Endothelial cell of umbilical vein (primary cell): ENCODE measurements around the gene SH3D19. TPM values are rescaled to one million over a fixed set of nuclear protein-coding genes. Genes with fewer than 3 reads are reported as not detected.

Experiments
- BruUV-seq: library from RNA; stranded (reverse); fragments of 400-500 nt; replicated peaks from 2 replicates; lab custom pipeline; 2021; lab: Mats Ljungman, UMichigan
- CTCF ChIA-PET: fragments of 300-600, 350-600 bp; sonication (Branson Sonifier 250); formaldehyde crosslinking; loops from one replicate; lab custom pipeline; 2021; ENCODE audit warnings: antibody characterized with exemption, inconsistent platforms; lab: Charles Lee
- POLR2A ChIA-PET: fragments of 300-600, 350-600 bp; sonication (Branson Sonifier 250); formaldehyde crosslinking; loops from one replicate; lab custom pipeline; 2021; ENCODE audit warnings: antibody characterized with exemption, inconsistent platforms; lab: Charles Lee
- DNase-seq: peaks from one replicate; pipeline ENCODE4 v3.0.0-alpha.2; 2011; ENCODE audit warnings: low read depth, low spot score
- FAIRE-seq: peaks from 2 replicates; lab custom pipeline; 2011; peaks lifted over from hg19 to GRCh38; lab: Jason Lieb, UNC
- H2AFZ ChIP-seq: 2 replicates; pipeline ENCODE4 v1.6.0; 2012; ENCODE audit warnings: low read depth, low read length, control low read depth, inconsistent platforms
- H3K27ac ChIP-seq: 2 replicates; pipeline ENCODE4 v1.5.1; 2011; ENCODE audit warnings: low read depth, mild to moderate bottlenecking, control low read depth, low read length, moderate library complexity; ENCODE audit not compliant: insufficient read depth
- H3K27me3 ChIP-seq, 2 experiments: 2 replicates each; pipeline versions ENCODE4 v1.6.0 to v1.6.1; 2011; ENCODE audit warnings: low read length in 2 of 2, mixed read lengths in 1 of 2; ENCODE audit not compliant: control insufficient read depth in 2 of 2, insufficient read depth in 2 of 2
- H3K36me3 ChIP-seq, 2 experiments: 2 replicates in 1 of 2; 3 replicates in 1 of 2; pipeline ENCODE4 v1.5.1; 2011; ENCODE audit warnings: low read length in 2 of 2, mild to moderate bottlenecking in 1 of 2, moderate library complexity in 1 of 2; ENCODE audit not compliant: control insufficient read depth in 2 of 2, insufficient read depth in 2 of 2; ENCODE audit errors: extremely low read depth in 1 of 2
- H3K4me1 ChIP-seq: 3 replicates; pipeline ENCODE4 v1.5.1; 2011; ENCODE audit warnings: mild to moderate bottlenecking, low read length; ENCODE audit not compliant: control insufficient read depth, insufficient read depth; ENCODE audit errors: extremely low read depth
- H3K4me2 ChIP-seq: 2 replicates; pipeline ENCODE4 v1.6.1; 2011; ENCODE audit warnings: low read length, control low read depth, mixed read lengths; ENCODE audit not compliant: insufficient read depth
- H3K4me3 ChIP-seq, 3 experiments: fragments of 200-600 bp in 1 of 3; sonication (generic), shearing (Covaris generic) in 1 of 3; replicated peaks in 1 of 3; 2 replicates each; pipeline ENCODE4 v1.5.1; 2011 to 2016; ENCODE audit warnings: control low read depth in 3 of 3, low read length in 3 of 3, mild to moderate bottlenecking in 2 of 3, inconsistent platforms in 1 of 3, low read depth in 1 of 3, moderate library complexity in 1 of 3; ENCODE audit not compliant: insufficient read depth in 1 of 3
- H3K79me2 ChIP-seq: 2 replicates; pipeline ENCODE4 v1.6.0; 2012; ENCODE audit warnings: low read length, inconsistent platforms; ENCODE audit not compliant: control insufficient read depth, insufficient read depth
- H3K9ac ChIP-seq: replicated peaks from 2 replicates; pipeline ENCODE3; 2011; ENCODE audit warnings: low read length, control low read depth; ENCODE audit not compliant: insufficient read depth; ENCODE audit errors: extremely low read depth
- H3K9me1 ChIP-seq: replicated peaks from 3 replicates; pipeline ENCODE4 v1.6.0; 2011; ENCODE audit warnings: mild to moderate bottlenecking, low read length; ENCODE audit not compliant: control insufficient read depth, insufficient read depth; ENCODE audit errors: extremely low read depth
- H3K9me3 ChIP-seq: replicated peaks from 2 replicates; pipeline ENCODE4 v1.5.1; 2012; ENCODE audit warnings: low read length, inconsistent platforms; ENCODE audit not compliant: control insufficient read depth, insufficient read depth
- H4K20me1 ChIP-seq: replicated peaks from 2 replicates; pipeline ENCODE3; 2011; ENCODE audit warnings: mild to moderate bottlenecking, low read length; ENCODE audit not compliant: control insufficient read depth, insufficient read depth; ENCODE audit errors: extremely low read depth
- CTCF ChIP-seq, 2 donors: IDR thresholded peaks; 1 replicate in 1 of 2; 2 replicates in 1 of 2; pipeline ENCODE4 v1.5.1; 2011; ENCODE audit warnings: low read length in 2 of 2, mild to moderate bottlenecking in 2 of 2, moderate library complexity in 2 of 2, control low read depth in 1 of 2, inconsistent platforms in 1 of 2, low read depth in 1 of 2; ENCODE audit not compliant: insufficient read depth in 1 of 2; ENCODE audit errors: extremely low read depth in 1 of 2
- EZH2 ChIP-seq: IDR thresholded peaks from 2 replicates; pipeline ENCODE4 v1.6.1; 2012; ENCODE audit warnings: borderline replicate concordance, low read depth, mild to moderate bottlenecking, moderate library complexity, low read length, inconsistent platforms; ENCODE audit not compliant: severe bottlenecking
- FOS ChIP-seq: IDR thresholded peaks from 2 replicates; pipeline ENCODE4 v1.6.1; 2011; ENCODE audit warnings: mild to moderate bottlenecking, low read length, moderate library complexity, borderline replicate concordance; ENCODE audit not compliant: insufficient read depth
- GATA2 ChIP-seq: IDR thresholded peaks from 2 replicates; pipeline ENCODE4 v1.7.0; 2011; ENCODE audit warnings: low read depth, mild to moderate bottlenecking, moderate library complexity, mixed read lengths, low read length; ENCODE audit not compliant: insufficient read length, insufficient read depth
- JUN ChIP-seq: IDR thresholded peaks from 2 replicates; pipeline ENCODE4 v1.6.1; 2011; ENCODE audit warnings: borderline replicate concordance, low read depth; ENCODE audit not compliant: insufficient read length, insufficient read depth
- MAX ChIP-seq: IDR thresholded peaks from 2 replicates; pipeline ENCODE4 v1.6.1; 2011; ENCODE audit not compliant: insufficient read depth, insufficient read length
- MYC ChIP-seq: IDR thresholded peaks from one replicate; pipeline ENCODE4 v1.6.1; 2011; ENCODE audit warnings: mild to moderate bottlenecking, low read depth, low read length
- POLR2A ChIP-seq: IDR thresholded peaks from 2 replicates; pipeline ENCODE4 v1.6.1; 2012; ENCODE audit warnings: low read depth, mild to moderate bottlenecking, control low read depth, low read length
- POLR2AphosphoS5 ChIP-seq: IDR thresholded peaks from 2 replicates; pipeline ENCODE4 v1.6.1; 2012; ENCODE audit warnings: low read depth, mild to moderate bottlenecking, control low read depth, low read length, moderate library complexity; ENCODE audit not compliant: insufficient read depth
- dilution Hi-C: fragments of 300-500 bp; cut with MboI; formaldehyde crosslinking; loops from one replicate; pipeline ENCODE4 v1.15.0; 2019; ENCODE audit warnings: low sequenced_read_pairs; ENCODE audit not compliant: extremely low pct_ligation_motif_present
- intact Hi-C: fragments of 100-400 bp; cut with micrococcal nuclease; formaldehyde crosslinking; loops from one replicate; pipeline ENCODE4 v1.10.0; 2022
- polyA plus RNA-seq, 4 experiments: library from polyadenylated mRNA; depleted of rRNA in 3 of 4; stranded (reverse) in 3 of 4; unstranded in 1 of 4; fragments of >200 nt; gene quantifications; 2 replicates each; pipeline versions ENCODE4 v1.2.1 to v1.2.3, GENCODE V29; 2011 to 2012; ENCODE audit warnings: missing spikeins in 1 of 4
- total RNA-seq: library from RNA; stranded (reverse); gene quantifications from 2 replicates; pipeline ENCODE4 v1.2.3, GENCODE V29; 2021

The SH3D19 gene
- total and polyA plus RNA-seq, 2 donors (not counting 3 experiments of a cell fraction or from before 2014, with no cell fraction given): 37.5 to 92.8 TPM

GRCh38 chr4:151356510-151356909 is 31.1 kb upstream of the SH3D19 start:
- Histone ChIP-seq H3K9ac (no peak overlapping the region), H3K4me1 (no peaks in the 10 kb centered on the region), H3K4me3 (no peak overlapping the region), H3K9me1 (no peaks in the 10 kb centered on the region), H4K20me1 (no peaks in the 10 kb centered on the region), H3K79me2 (no peaks in the 10 kb centered on the region), H3K27ac (no peak overlapping the region), H2AFZ (no peak overlapping the region), H3K36me3 (no peaks in the 10 kb centered on the region), H3K9me3 (no peaks in the 10 kb centered on the region), H3K27me3 (no peaks in the 10 kb centered on the region), H3K4me2 (no peak overlapping the region)
- dilution Hi-C loops: no loop called here
- POLR2A ChIA-PET: no interaction called here
- FAIRE-seq (peak; percentile 54), DNase-seq (peak; percentile 7)
- intact Hi-C loops: no loop called here
- peak; percentile 73 for TF ChIP-seq FOS
- TF ChIP-seq MAX: no peak
- no peak for TF ChIP-seq POLR2AphosphoS5
- TF ChIP-seq JUN: peak; percentile 24
- BruUV-seq: no TSS peak
- CTCF ChIA-PET: interaction anchor here (1.2 to 1.3 kb wide), 2 partner anchors 31 to 239 kb away, joined by 3 to 5 read pairs; partner anchors contain the start of gene SH3D19

DNA sequence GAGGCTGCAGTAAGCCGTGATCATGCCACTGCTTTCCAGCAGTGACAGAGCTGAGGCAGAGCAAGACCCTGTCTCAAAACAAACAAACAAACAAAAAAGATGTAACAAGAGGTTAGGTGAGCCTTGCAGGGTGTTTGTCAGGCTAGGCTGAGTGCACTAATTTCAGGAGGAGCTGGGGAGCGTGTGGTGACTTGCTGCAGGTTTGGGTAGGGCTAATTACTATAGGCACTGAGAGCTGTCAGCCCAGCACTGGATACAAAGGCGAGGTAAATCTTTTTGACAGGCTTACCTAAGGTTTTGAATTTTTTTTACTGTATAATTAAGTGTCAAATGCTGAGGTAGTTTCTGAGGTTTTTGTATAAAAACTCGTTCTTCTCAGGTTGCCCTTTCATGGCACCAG is 29.8 kb upstream of the SH3D19 start:
- Histone ChIP-seq H3K79me2 (no peaks in the 10 kb centered on the region), H3K36me3 (no peaks in the 10 kb centered on the region), H3K4me1 (no peaks in the 10 kb centered on the region), H4K20me1 (no peaks in the 10 kb centered on the region), H3K9ac (no peak overlapping the region), H3K9me3 (no peaks in the 10 kb centered on the region), H3K9me1 (no peaks in the 10 kb centered on the region), H2AFZ (no peak overlapping the region), H3K4me3 (no peak overlapping the region), H3K27me3 (no peaks in the 10 kb centered on the region), H3K27ac (no peak overlapping the region), H3K4me2 (no peak overlapping the region)
- BruUV-seq: no TSS peak
- intact Hi-C loops: no loop called here
- dilution Hi-C loops: no loop called here
- FAIRE-seq (no peak), DNase-seq (no peak)
- ChIA-PET CTCF (interaction anchor here (1.0 kb wide), 1 partner anchor 79 kb away, joined by 5 read pairs; the partner anchor contains the start of gene PRSS48), POLR2A (no interaction called here)
- no peak for TF ChIP-seq POLR2AphosphoS5
- no peak for TF ChIP-seq CTCF (IDR thresholded peaks at IDR 0.05; ENCODE audit: extremely low read depth in 1 of 2, insufficient read depth in 1 of 2, low read depth in 1 of 2, low read length in 2 of 2)
- TF ChIP-seq POLR2A: no peak
- TF ChIP-seq GATA2: no peak
- TF ChIP-seq JUN: no peak
- no peak for TF ChIP-seq MYC
- TF ChIP-seq FOS: no peak
- TF ChIP-seq MAX: no peak
- TF ChIP-seq EZH2: no peak
